H1 (cell line): Measurements from ENCODE around the gene PRKAR1B. TPM values are rescaled to one million over a fixed set of nuclear protein-coding genes. Genes with fewer than 3 reads are reported as not detected.

Source experiments
- FOSL1 ChIP-seq: IDR thresholded peaks from 2 replicates; pipeline ENCODE4 v1.6.1; 2011; ENCODE audit warnings: mild to moderate bottlenecking, low read depth, low read length, moderate library complexity; ENCODE audit not compliant: insufficient read depth
- GABPA ChIP-seq: IDR thresholded peaks from 2 replicates; pipeline ENCODE4 v1.6.1; 2011; ENCODE audit warnings: mild to moderate bottlenecking, low read length, moderate library complexity, borderline replicate concordance; ENCODE audit not compliant: insufficient read depth
- polyA plus RNA-seq, 7 experiments: library from polyadenylated mRNA; depleted of rRNA in 3 of 7; stranded (reverse) in 5 of 7; unstranded in 2 of 7; fragments of >200 nt in 5 of 7; fragments of 200-250 nt in 2 of 7; gene quantifications; 1 replicate in 5 of 7; 2 replicates in 1 of 7; 4 replicates in 1 of 7; pipeline versions ENCODE4 v1.2.1 to v1.2.3, GENCODE V29; 2011 to 2013; ENCODE audit warnings: missing spikeins in 2 of 7, mixed read lengths in 2 of 7
- total RNA-seq: library from RNA; stranded (reverse); fragmentation: NEBNext Ultra II Directional; extraction: Animal tissue kit (Norgen Biotek cat#: 25700); gene quantifications from 2 replicates; pipeline ENCODE4 v1.2.1, GENCODE V29; 2021

Gene PRKAR1B
- total and polyA plus RNA-seq, 2 of the 8 experiments (the other 6 are each of a cell fraction or from before 2014, with no cell fraction given): 12.3 to 55.7 TPM

DNA sequence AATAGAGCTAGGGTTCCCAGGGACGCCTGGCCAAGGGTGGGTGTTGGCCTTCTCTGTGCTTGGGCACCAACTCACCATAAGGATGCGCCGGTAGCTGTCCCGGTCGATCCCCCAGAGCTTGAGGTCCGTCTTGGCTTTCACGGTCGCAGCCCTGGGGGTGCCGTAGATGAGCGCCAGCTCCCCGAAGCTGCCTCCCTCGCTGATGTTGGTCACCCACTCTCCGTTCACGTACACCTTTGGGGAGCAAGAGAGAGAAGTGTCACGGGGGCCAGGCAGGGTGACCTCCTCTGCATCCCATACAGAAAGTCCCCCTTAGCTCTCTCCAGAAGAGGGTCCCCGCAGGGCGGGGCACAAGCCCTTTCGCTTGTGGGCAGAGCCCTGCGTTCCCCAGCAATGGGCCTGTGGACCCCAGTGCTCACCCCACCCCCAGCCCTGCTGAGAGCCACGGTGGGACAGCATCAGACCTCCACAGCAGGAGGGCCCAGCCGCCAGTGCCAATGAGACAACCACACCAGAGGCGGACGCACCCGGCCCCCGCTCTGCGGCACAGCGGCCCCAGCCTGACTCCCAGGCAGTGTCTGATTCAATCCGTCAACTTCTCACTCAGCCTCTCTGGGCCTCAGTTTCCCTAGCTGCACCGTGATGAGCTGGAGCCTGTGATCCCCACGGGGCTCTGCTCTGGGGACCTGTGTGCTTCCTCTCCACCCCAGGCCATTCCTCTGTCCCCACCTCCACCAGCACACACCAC is 130.8 kb downstream of the PRKAR1B start (continued):
- TF ChIP-seq GABPA: no peak
- TF ChIP-seq FOSL1: no peak
